GM12878 (cell line): ENCODE results near the gene RAB7B. TPM values are rescaled to one million over a fixed set of nuclear protein-coding genes. Genes with fewer than 3 reads are reported as not detected.
A peak's percentile ranks its signal among the peaks of the same experiment; 100 is the strongest.

Experiments used
- CBX5 ChIP-seq: sonication (generic); IDR thresholded peaks from 2 replicates; pipeline ENCODE4 v1.6.1; 2016; ENCODE audit warnings: low read depth, moderate library complexity, mild to moderate bottlenecking, inconsistent platforms
- ELK1 ChIP-seq: IDR thresholded peaks from 2 replicates; pipeline ENCODE4 v1.6.1; 2012; ENCODE audit warnings: low read depth, low read length, improper control_type of control experiment
- EP300 ChIP-seq, 2 experiments: fragments of 150-350 bp in 1 of 2; IDR thresholded peaks; 2 replicates each; pipeline ENCODE4 v1.6.1; 2011 to 2012; ENCODE audit warnings: low read depth in 2 of 2, low read length in 2 of 2, borderline replicate concordance in 1 of 2, improper control_type of control experiment in 1 of 2, inconsistent platforms in 1 of 2; ENCODE audit not compliant: control insufficient read depth in 1 of 2
- JUND ChIP-seq: IDR thresholded peaks from 2 replicates; pipeline ENCODE4 v1.6.1; 2012; ENCODE audit warnings: low read depth, mild to moderate bottlenecking, low read length, improper control_type of control experiment, moderate library complexity
- MTA3 ChIP-seq: IDR thresholded peaks from 2 replicates; pipeline ENCODE4 v1.6.1; 2012; ENCODE audit warnings: low read length, inconsistent platforms, borderline replicate concordance
- NFYA ChIP-seq: IDR thresholded peaks from 2 replicates; pipeline ENCODE4 v1.6.1; 2011; ENCODE audit warnings: low read depth, mild to moderate bottlenecking, low read length, improper control_type of control experiment, borderline replicate concordance
- NFYB ChIP-seq: IDR thresholded peaks from 2 replicates; pipeline ENCODE4 v1.6.1; 2011; ENCODE audit warnings: low read depth, mild to moderate bottlenecking, low read length, improper control_type of control experiment, moderate library complexity; ENCODE audit not compliant: insufficient read depth
- NR2C1 ChIP-seq: fragments of 450-650 bp; IDR thresholded peaks from 2 replicates; pipeline ENCODE4 v1.6.1; 2017; ENCODE audit warnings: antibody characterized with exemption, mild to moderate bottlenecking, moderate library complexity
- POLR2AphosphoS2 ChIP-seq: IDR thresholded peaks from 2 replicates; pipeline ENCODE4 v1.6.1; 2011; ENCODE audit warnings: low read depth, mild to moderate bottlenecking, low read length, improper control_type of control experiment, moderate library complexity
- POU2F2 ChIP-seq: IDR thresholded peaks from 3 replicates; pipeline ENCODE4 v1.6.1; 2011; ENCODE audit warnings: low read depth, mild to moderate bottlenecking, low read length, borderline replicate concordance
- RAD21 ChIP-seq: IDR thresholded peaks from 2 replicates; pipeline ENCODE4 v1.6.1; 2011; ENCODE audit warnings: mild to moderate bottlenecking, low read depth, low read length, moderate library complexity; ENCODE audit not compliant: insufficient read depth
- RCOR1 ChIP-seq: conservative IDR thresholded peaks from 2 replicates; pipeline ENCODE4 v1.6.1; 2012; ENCODE audit warnings: low read depth, low read length, improper control_type of control experiment
- SKIL ChIP-seq: fragments of 450-650 bp; IDR thresholded peaks from 2 replicates; pipeline ENCODE4 v1.6.1; 2017; ENCODE audit warnings: mild to moderate bottlenecking, low read depth, inconsistent platforms; ENCODE audit not compliant: poor library complexity, severe bottlenecking
- SMARCA5 ChIP-seq: fragments of 450-650 bp; IDR thresholded peaks from 2 replicates; pipeline ENCODE4 v1.6.1; 2017; ENCODE audit warnings: mild to moderate bottlenecking
- SRF ChIP-seq, 2 experiments: IDR thresholded peaks; 2 replicates each; pipeline ENCODE4 v1.6.1; 2011; ENCODE audit warnings: low read depth in 2 of 2, low read length in 2 of 2, mild to moderate bottlenecking in 1 of 2, moderate library complexity in 1 of 2
- TCF12 ChIP-seq: IDR thresholded peaks from 2 replicates; pipeline ENCODE4 v1.6.1; 2011; ENCODE audit warnings: low read depth, mild to moderate bottlenecking, low read length
- WRNIP1 ChIP-seq: IDR thresholded peaks from 2 replicates; pipeline ENCODE4 v1.6.1; 2011; ENCODE audit warnings: low read depth, low read length, improper control_type of control experiment, borderline replicate concordance
- ZNF24 ChIP-seq: fragments of 450-650 bp; IDR thresholded peaks from 2 replicates; pipeline ENCODE4 v1.6.1; 2017; ENCODE audit warnings: antibody characterized with exemption, mild to moderate bottlenecking
- polyA plus RNA-seq, 11 experiments: library from polyadenylated mRNA; depleted of rRNA in 4 of 11; unstranded in 6 of 11; stranded (reverse) in 5 of 11; fragments of >200 nt; fragmentation: Nextera tagmentation in 4 of 11; fragmentation: Illumina TruSeq in 1 of 11; extraction: Ambion mirVana in 4 of 11; extraction: Trizol in 1 of 11; gene quantifications; 1 replicate in 1 of 11; 2 replicates in 10 of 11; pipeline versions ENCODE4 v1.2.1 to v1.2.3, GENCODE V29; 2011 to 2016; ENCODE audit warnings: inconsistent platforms in 2 of 11, missing spikeins in 2 of 11, low read depth in 1 of 11
- total RNA-seq, 4 experiments: library from RNA; depleted of rRNA in 3 of 4; stranded (reverse); fragments of >200 nt in 3 of 4; fragmentation: Illumina TruSeq in 1 of 4; extraction: Trizol in 1 of 4; gene quantifications; 2 replicates each; pipeline versions ENCODE4 v1.2.1 to v1.2.3, GENCODE V29; 2013 to 2021
- TF ChIP-seq, protein P1 (sequence below): fragments of 150-350 bp; IDR thresholded peaks from 2 replicates; pipeline ENCODE4 v1.6.1; 2014; ENCODE audit warnings: mild to moderate bottlenecking, low read depth, low read length
- TF ChIP-seq, protein P2 (sequence below): fragments of 450-650 bp; IDR thresholded peaks from 2 replicates; pipeline ENCODE4 v1.6.1; 2018; ENCODE audit warnings: borderline replicate concordance, mild to moderate bottlenecking; ENCODE audit not compliant: partially characterized antibody
- TF ChIP-seq, protein P3 (sequence below): IDR thresholded peaks from 2 replicates; pipeline ENCODE4 v1.6.1; 2012; ENCODE audit warnings: low read depth, low read length, improper control_type of control experiment

The RAB7B gene
- total and polyA plus RNA-seq, 10 of the 15 experiments (the other 5 are each of a cell fraction or from before 2014, with no cell fraction given): 0.09 TPM; not detected in 9

- TF ChIP-seq, protein P1, sequence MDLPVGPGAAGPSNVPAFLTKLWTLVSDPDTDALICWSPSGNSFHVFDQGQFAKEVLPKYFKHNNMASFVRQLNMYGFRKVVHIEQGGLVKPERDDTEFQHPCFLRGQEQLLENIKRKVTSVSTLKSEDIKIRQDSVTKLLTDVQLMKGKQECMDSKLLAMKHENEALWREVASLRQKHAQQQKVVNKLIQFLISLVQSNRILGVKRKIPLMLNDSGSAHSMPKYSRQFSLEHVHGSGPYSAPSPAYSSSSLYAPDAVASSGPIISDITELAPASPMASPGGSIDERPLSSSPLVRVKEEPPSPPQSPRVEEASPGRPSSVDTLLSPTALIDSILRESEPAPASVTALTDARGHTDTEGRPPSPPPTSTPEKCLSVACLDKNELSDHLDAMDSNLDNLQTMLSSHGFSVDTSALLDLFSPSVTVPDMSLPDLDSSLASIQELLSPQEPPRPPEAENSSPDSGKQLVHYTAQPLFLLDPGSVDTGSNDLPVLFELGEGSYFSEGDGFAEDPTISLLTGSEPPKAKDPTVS: no peak
- TF ChIP-seq SKIL (peak; percentile 94), POU2F2 (peak; percentile 95), ELK1 (0 out of 2 replicates have a peak, but pooled peaks have one; percentile 19), TCF12 (peak; percentile 99), CBX5 (peak; percentile 95; the same call in 1 of the 2 replicates), NFYA (no peak), MTA3 (peak; percentile 99), RAD21 (0 out of 2 replicates have a peak, but pooled peaks have one; percentile 15), RCOR1 (peak; percentile 54; the same call in 1 of the 2 replicates), NFYB (no peak), SMARCA5 (peak; percentile 81), ZNF24 (no peak; the same call in 1 of the 2 replicates), WRNIP1 (no peak), EP300 (IDR thresholded peaks at IDR 0.05; ENCODE audit: borderline replicate concordance in 1 of 2, control insufficient read depth in 1 of 2, low read depth in 2 of 2, low read length in 2 of 2) (peak; percentile 97 to 98), JUND (no peak; the same call in 1 of the 2 replicates), NR2C1 (no peak), SRF (IDR thresholded peaks at IDR 0.05; ENCODE audit: low read depth in 2 of 2, low read length in 2 of 2) (peak; percentile 60 to 86), POLR2AphosphoS2 (no peak)
- TF ChIP-seq, protein P2, sequence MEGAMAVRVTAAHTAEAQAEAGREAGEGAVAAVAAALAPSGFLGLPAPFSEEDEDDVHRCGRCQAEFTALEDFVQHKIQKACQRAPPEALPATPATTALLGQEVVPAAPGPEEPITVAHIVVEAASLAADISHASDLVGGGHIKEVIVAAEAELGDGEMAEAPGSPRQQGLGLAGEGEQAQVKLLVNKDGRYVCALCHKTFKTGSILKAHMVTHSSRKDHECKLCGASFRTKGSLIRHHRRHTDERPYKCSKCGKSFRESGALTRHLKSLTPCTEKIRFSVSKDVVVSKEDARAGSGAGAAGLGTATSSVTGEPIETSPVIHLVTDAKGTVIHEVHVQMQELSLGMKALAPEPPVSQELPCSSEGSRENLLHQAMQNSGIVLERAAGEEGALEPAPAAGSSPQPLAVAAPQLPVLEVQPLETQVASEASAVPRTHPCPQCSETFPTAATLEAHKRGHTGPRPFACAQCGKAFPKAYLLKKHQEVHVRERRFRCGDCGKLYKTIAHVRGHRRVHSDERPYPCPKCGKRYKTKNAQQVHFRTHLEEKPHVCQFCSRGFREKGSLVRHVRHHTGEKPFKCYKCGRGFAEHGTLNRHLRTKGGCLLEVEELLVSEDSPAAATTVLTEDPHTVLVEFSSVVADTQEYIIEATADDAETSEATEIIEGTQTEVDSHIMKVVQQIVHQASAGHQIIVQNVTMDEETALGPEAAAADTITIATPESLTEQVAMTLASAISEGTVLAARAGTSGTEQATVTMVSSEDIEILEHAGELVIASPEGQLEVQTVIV: no peak
- TF ChIP-seq, protein P3, sequence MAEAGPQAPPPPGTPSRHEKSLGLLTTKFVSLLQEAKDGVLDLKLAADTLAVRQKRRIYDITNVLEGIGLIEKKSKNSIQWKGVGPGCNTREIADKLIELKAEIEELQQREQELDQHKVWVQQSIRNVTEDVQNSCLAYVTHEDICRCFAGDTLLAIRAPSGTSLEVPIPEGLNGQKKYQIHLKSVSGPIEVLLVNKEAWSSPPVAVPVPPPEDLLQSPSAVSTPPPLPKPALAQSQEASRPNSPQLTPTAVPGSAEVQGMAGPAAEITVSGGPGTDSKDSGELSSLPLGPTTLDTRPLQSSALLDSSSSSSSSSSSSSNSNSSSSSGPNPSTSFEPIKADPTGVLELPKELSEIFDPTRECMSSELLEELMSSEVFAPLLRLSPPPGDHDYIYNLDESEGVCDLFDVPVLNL: no peak
These were observed 47.5 kb upstream of the RAB7B start (continued) for GRCh38 chr1:206050655-206051235.
